Renal cortex interstitium (tissue), 15 donors: ENCODE data around the gene ABCC5. TPM values are rescaled to one million over a fixed set of nuclear protein-coding genes. Genes with fewer than 3 reads are reported as not detected.
A peak's percentile ranks its signal among the peaks of the same experiment; 100 is the strongest.
"Not testable (repeated sequence)": the region's sequence is repeated elsewhere in the genome, so short reads cannot be mapped to it uniquely, and the experiment has no call there.

Experiments used
- DNase-seq, 11 donors: peaks; one replicate each; pipeline ENCODE4 v3.0.0-alpha.2; 2013; ENCODE audit warnings: low read depth in 9 of 11, low spot score in 4 of 11; ENCODE audit errors: extremely low read depth in 1 of 11
- long read RNA-seq, 16 experiments: transcript quantifications; one replicate each; lab custom pipeline, GENCODE V29; 2026
- polyA plus RNA-seq, 3 donors: library from polyadenylated mRNA; unstranded; fragments of 120-200 nt; gene quantifications; one replicate each; pipeline ENCODE4 v1.2.1, GENCODE V29; 2013; ENCODE audit not compliant: insufficient read length in 3 of 3

ABCC5 gene
- polyA plus RNA-seq = 10 to 100 TPM; 49.7 to 75.7 (median 51.7) TPM
- long read RNA-seq, donor 1, partial matches to known transcripts = 0 of 4 reads
- long read RNA-seq, donor 1, other reads (novel, unspliced or antisense) = 0 of 4 reads
- long read RNA-seq, donor 2, partial matches to known transcripts = 0 of 1 reads
- long read RNA-seq, donor 2, other reads (novel, unspliced or antisense) = 0 of 1 reads
- long read RNA-seq, donor 3, full-length matches to known transcripts = 5 of 5 reads
- long read RNA-seq, donor 3, partial matches to known transcripts = 0 of 5 reads
- long read RNA-seq, donor 3, other reads (novel, unspliced or antisense) = 0 of 5 reads
- long read RNA-seq, donor 4, full-length matches to known transcripts = 5 of 10 reads
- long read RNA-seq, donor 4, partial matches to known transcripts = 5 of 10 reads
- long read RNA-seq, donor 4, other reads (novel, unspliced or antisense) = 0 of 10 reads
- long read RNA-seq, donor 5 = 0 reads
- long read RNA-seq, donor 6, full-length matches to known transcripts = 12 of 12 reads
- long read RNA-seq, donor 6, partial matches to known transcripts = 0 of 12 reads
- long read RNA-seq, donor 6, other reads (novel, unspliced or antisense) = 0 of 12 reads
- long read RNA-seq, donor 7, full-length matches to known transcripts = 3 of 3 reads
- long read RNA-seq, donor 7, partial matches to known transcripts = 0 of 3 reads
- long read RNA-seq, donor 7, other reads (novel, unspliced or antisense) = 0 of 3 reads
- long read RNA-seq, donor 8, full-length matches to known transcripts = 17 of 17 reads
- long read RNA-seq, donor 8, partial matches to known transcripts = 0 of 17 reads
- long read RNA-seq, donor 8, other reads (novel, unspliced or antisense) = 0 of 17 reads
- long read RNA-seq, donor 9, full-length matches to known transcripts = 5 of 5 reads
- long read RNA-seq, donor 9, partial matches to known transcripts = 0 of 5 reads
- long read RNA-seq, donor 9, other reads (novel, unspliced or antisense) = 0 of 5 reads
- long read RNA-seq, donor 10, full-length matches to known transcripts = 4 of 4 reads
- long read RNA-seq, donor 10, partial matches to known transcripts = 0 of 4 reads
- long read RNA-seq, donor 10, other reads (novel, unspliced or antisense) = 0 of 4 reads
- long read RNA-seq, donor 11, partial matches to known transcripts = 0 of 2 reads
- long read RNA-seq, donor 11, other reads (novel, unspliced or antisense) = 0 of 2 reads
- long read RNA-seq, donor 12, full-length matches to known transcripts = 2 of 2 reads
- long read RNA-seq, donor 12, partial matches to known transcripts = 0 of 2 reads
- long read RNA-seq, donor 12, other reads (novel, unspliced or antisense) = 0 of 2 reads
- long read RNA-seq, donor 13, full-length matches to known transcripts = 11 of 22 reads
- long read RNA-seq, donor 13, partial matches to known transcripts = 11 of 22 reads
- long read RNA-seq, donor 13, other reads (novel, unspliced or antisense) = 0 of 22 reads
- long read RNA-seq, donor 14, full-length matches to known transcripts = 8 of 8 reads
- long read RNA-seq, donor 14, partial matches to known transcripts = 0 of 8 reads
- long read RNA-seq, donor 14, other reads (novel, unspliced or antisense) = 0 of 8 reads
- long read RNA-seq, donor 15, full-length matches to known transcripts = 2 of 2 reads
- long read RNA-seq, donor 15, partial matches to known transcripts = 0 of 2 reads
- long read RNA-seq, donor 15, other reads (novel, unspliced or antisense) = 0 of 2 reads
- long read RNA-seq, donor 16, full-length matches to known transcripts = 25 of 31 reads
- long read RNA-seq, donor 16, partial matches to known transcripts = 6 of 31 reads
- long read RNA-seq, donor 16, other reads (novel, unspliced or antisense) = 0 of 31 reads

GRCh38 chr3:184017672-184018423 lies at the start of gene ABCC5:
Gene ABCC5 (minus strand): TSS chr3:184017884. CDS start chr3:184014392, 3,492 bp downstream.
- peak; percentile 81 to 94 (median 89) for DNase-seq

GRCh38 chr3:184066211-184066610 lies 48.5 kb upstream of the ABCC5 start:
- no peak for DNase-seq

- no peak for DNase-seq
Observed at GRCh38 chr3:184062637-184063036, 45.0 kb upstream of the ABCC5 start.

GRCh38 chr3:184059424-184059823 lies 41.7 kb upstream of the ABCC5 start:
- DNase-seq = no peak

GRCh38 chr3:184058029-184058428 lies 40.3 kb upstream of the ABCC5 start:
- DNase-seq = no peak

GRCh38 chr3:184052767-184053166 lies 35.1 kb upstream of the ABCC5 start, which contains the start of gene HTR3C:
Gene HTR3C (plus strand): TSS chr3:184053047. CDS start chr3:184053081, 34 bp downstream.
- DNase-seq = no peak

- DNase-seq = no peak
Observed at GRCh38 chr3:184050217-184050847, 32.6 kb upstream of the ABCC5 start.

GRCh38 chr3:184045995-184046394 lies 28.3 kb upstream of the ABCC5 start:
- DNase-seq = no peak

GRCh38 chr3:184042617-184043016 lies 24.9 kb upstream of the ABCC5 start:
- DNase-seq = no peak

- no peak for DNase-seq
Observed at GRCh38 chr3:184040010-184040409, 22.3 kb upstream of the ABCC5 start.

- DNase-seq = no peak
Observed at GRCh38 chr3:184039414-184039813, 21.7 kb upstream of the ABCC5 start.

GRCh38 chr3:184038307-184038706 lies 20.6 kb upstream of the ABCC5 start:
- not testable (repeated sequence) for DNase-seq

GRCh38 chr3:184037816-184038215 lies 20.1 kb upstream of the ABCC5 start:
- no peak for DNase-seq

GRCh38 chr3:184031187-184031792 lies 13.6 kb upstream of the ABCC5 start, which contains the start of gene HTR3D:
Gene HTR3D (plus strand): TSS chr3:184031742. CDS start chr3:184031742, 0 bp downstream.
- peak in 3 of 11 donors; percentile 23 to 58 (median 51) for DNase-seq

GRCh38 chr3:184030536-184030935 lies 12.9 kb upstream of the ABCC5 start:
- DNase-seq = no peak

- no peak for DNase-seq
Observed at GRCh38 chr3:184029443-184029842, 11.8 kb upstream of the ABCC5 start.
